Activated gamma-delta T cell treated with anti-CD3 and anti-CD28 coated beads, Interleukin-2, amount 50 U/mL, for 16 hours (primary cell): Measurements from ENCODE around the gene CFAP92.

Source experiments
- DNase-seq: peaks from one replicate; pipeline ENCODE4 v3.0.0-alpha.2; 2020; ENCODE audit warnings: low read depth

CFAP92 gene

GRCh38 chr3:128993461-128994172 is at the start of gene CFAP92:
TSS of gene CFAP92 (minus strand) at chr3:128994076. CDS start at chr3:128993304, 772 bp downstream.
- DNase-seq = peak; percentile 81

GRCh38 chr3:129040579-129041300 is 46.9 kb upstream of the CFAP92 start:
- DNase-seq = no peak

- no peak for DNase-seq
These were observed 46.1 kb upstream of the CFAP92 start for GRCh38 chr3:129040039-129040336.

- DNase-seq = no peak
These were observed 45.6 kb upstream of the CFAP92 start for GRCh38 chr3:129039271-129040038.

- no peak for DNase-seq
These were observed 44.4 kb upstream of the CFAP92 start for GRCh38 chr3:129038121-129038855.

- no peak for DNase-seq
These were observed 43.2 kb upstream of the CFAP92 start for GRCh38 chr3:129037093-129037419.

- no peak for DNase-seq
These were observed 42.6 kb upstream of the CFAP92 start for GRCh38 chr3:129036222-129037092.

- no peak for DNase-seq
These were observed 41.7 kb upstream of the CFAP92 start for GRCh38 chr3:129035360-129036221.

- DNase-seq = no peak
These were observed 40.8 kb upstream of the CFAP92 start for GRCh38 chr3:129034642-129035041.

GRCh38 chr3:129033633-129034321 is 39.9 kb upstream of the CFAP92 start:
- DNase-seq = no peak

- DNase-seq = no peak
These were observed 39.3 kb upstream of the CFAP92 start for GRCh38 chr3:129033151-129033550.

GRCh38 chr3:129032716-129033115 is 38.8 kb upstream of the CFAP92 start:
- no peak for DNase-seq

- DNase-seq = no peak
These were observed 37.8 kb upstream of the CFAP92 start for GRCh38 chr3:129031476-129032215.

- no peak for DNase-seq
These were observed 36.7 kb upstream of the CFAP92 start for GRCh38 chr3:129030611-129031010.

- DNase-seq = no peak
These were observed 35.0 kb upstream of the CFAP92 start for GRCh38 chr3:129028866-129029265.

- DNase-seq = no peak
These were observed 33.6 kb upstream of the CFAP92 start for GRCh38 chr3:129027544-129027880.

- peak; percentile 89 for DNase-seq
These were observed 33.1 kb upstream of the CFAP92 start for GRCh38 chr3:129026728-129027543.

- DNase-seq = no peak
These were observed 32.0 kb upstream of the CFAP92 start for GRCh38 chr3:129025691-129026435.
